IPS DF 6.9 (cell line): ENCODE results near the gene GPR137C.

ENCODE experiments used
- DNase-seq: peaks from one replicate; pipeline ENCODE4 v3.0.0-alpha.2; 2013; ENCODE audit warnings: low read depth, low spot score
- H3K27ac ChIP-seq: one replicate; pipeline ENCODE4 v1.5.1; 2013; ENCODE audit warnings: low read length, control low read depth
- H3K27me3 ChIP-seq: 2 replicates; pipeline ENCODE4 v1.6.1; 2013; ENCODE audit warnings: mild to moderate bottlenecking, low read length; ENCODE audit not compliant: control insufficient read depth, insufficient read depth
- H3K36me3 ChIP-seq: 2 replicates; pipeline ENCODE4 v1.6.1; 2013; ENCODE audit warnings: low read length; ENCODE audit not compliant: control insufficient read depth, insufficient read depth
- H3K4me1 ChIP-seq: 2 replicates; pipeline ENCODE4 v1.6.1; 2013; ENCODE audit warnings: low read length; ENCODE audit not compliant: control insufficient read depth, insufficient read depth
- H3K4me3 ChIP-seq: 2 replicates; pipeline ENCODE4 v1.5.1; 2013; ENCODE audit warnings: mild to moderate bottlenecking, low read length
- H3K9me3 ChIP-seq: 2 replicates; pipeline ENCODE4 v1.6.1; 2013; ENCODE audit warnings: low read length, inconsistent platforms; ENCODE audit not compliant: control insufficient read depth, insufficient read depth
- WGBS: extraction: QIAGEN DNeasy Blood & Tissue Kit; methylation state at CpG from one replicate; pipeline ENCODE4 v1.1.7; 2013; ENCODE audit warnings: mixed read lengths, missing lambda C conversion rate; ENCODE audit not compliant: insufficient read length, insufficient coverage; 5-methylcytosine and 5-hydroxymethylcytosine counted together

Gene GPR137C

DNA sequence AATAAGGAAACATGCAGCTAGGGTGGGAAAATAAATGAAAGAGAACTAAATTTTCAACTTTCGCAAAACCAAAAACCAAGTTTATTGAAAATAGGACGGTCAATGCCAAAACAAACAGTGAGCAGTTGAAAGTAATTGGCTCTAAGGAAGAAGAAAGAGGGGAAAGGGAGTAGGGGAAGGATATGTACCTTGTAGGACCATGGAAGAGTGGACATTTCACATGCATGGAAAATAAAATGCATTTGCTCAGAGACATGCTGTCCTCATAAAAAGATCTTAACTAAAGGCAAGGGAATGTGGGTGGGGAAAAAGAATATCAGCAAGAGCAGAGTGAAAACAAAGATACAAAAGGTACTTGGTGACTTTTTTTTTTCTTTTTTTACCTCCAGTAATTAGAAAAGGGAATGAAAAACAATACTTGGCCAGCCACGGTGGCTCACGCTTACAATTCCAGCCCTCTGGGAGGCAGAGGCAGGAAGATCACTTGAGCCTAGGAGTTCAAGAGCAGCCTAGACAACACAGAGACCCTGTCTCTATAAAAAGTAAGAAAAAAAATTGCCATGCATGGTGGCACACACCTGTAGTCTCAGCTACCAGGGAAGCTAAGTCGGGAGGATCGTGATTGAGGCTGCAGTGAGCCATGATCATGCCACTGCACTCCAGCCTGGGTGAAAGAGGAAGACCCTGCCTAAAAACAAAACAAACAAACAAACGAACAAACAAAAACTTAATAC, 6.9 kb upstream of the GPR137C start:
- WGBS = no CpG with 5 or more reads among the region's 7 CpGs
- Histone ChIP-seq H3K9me3 (no peaks in the 10 kb centered on the region), H3K36me3 (no peaks in the 10 kb centered on the region; the same call in 1 of the 2 replicates), H3K4me1 (no peaks in the 10 kb centered on the region), H3K27me3 (no peaks in the 10 kb centered on the region), H3K4me3 (no peak overlapping the region), H3K27ac (no peak overlapping the region)
- no peak for DNase-seq

DNA sequence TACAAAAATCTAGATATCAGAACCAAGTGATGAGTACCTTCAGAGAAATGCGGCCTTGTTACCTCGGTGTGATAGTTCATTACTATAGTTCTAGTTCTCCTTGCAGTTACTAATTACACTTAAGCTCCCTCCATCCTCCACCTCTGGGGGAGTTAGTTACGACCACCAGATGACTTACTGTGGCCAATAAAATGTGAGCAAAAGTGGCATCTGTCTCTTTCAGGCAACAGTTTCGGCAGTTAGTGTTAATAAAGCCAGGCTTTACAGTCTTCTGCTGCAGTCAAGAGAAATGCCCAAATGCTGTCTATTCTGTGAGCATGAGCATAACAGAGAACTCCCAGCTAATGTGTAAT, 6.3 kb upstream of the GPR137C start:
- Histone ChIP-seq H3K4me3 (no peak overlapping the region), H3K9me3 (no peaks in the 10 kb centered on the region), H3K36me3 (no peaks in the 10 kb centered on the region; the same call in 1 of the 2 replicates), H3K4me1 (no peaks in the 10 kb centered on the region), H3K27ac (no peak overlapping the region), H3K27me3 (no peaks in the 10 kb centered on the region)
- DNase-seq = no peak
- WGBS = no CpG with 5 or more reads among the region's 4 CpGs

DNA sequence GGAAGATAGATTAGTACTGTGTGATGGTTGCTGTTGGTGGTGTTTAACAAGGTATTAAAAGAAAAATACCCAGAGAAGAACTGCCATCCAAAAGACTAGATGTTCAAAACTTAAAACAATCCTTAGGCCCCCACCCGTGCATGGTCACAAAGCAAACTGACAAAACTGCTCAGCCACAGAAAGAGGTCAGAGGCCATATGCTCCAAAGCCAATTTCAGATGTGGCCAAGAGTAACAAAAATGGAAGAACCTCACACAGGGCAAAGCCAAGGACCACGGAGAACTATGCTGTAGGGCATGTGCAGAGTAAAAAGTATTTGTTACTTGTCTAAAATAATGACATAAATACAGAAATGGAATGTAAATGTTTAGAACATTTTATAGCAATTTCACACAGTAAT, 5.6 kb upstream of the GPR137C start:
- H3K36me3 ChIP-seq = no peaks in the 10 kb centered on the region; the same call in 1 of the 2 replicates
- no peaks in the 10 kb centered on the region for H3K9me3 ChIP-seq
- no peak overlapping the region for H3K4me3 ChIP-seq
- no peak for DNase-seq
- H3K4me1 ChIP-seq = no peaks in the 10 kb centered on the region; the same call in 1 of the 2 replicates
- H3K27me3 ChIP-seq = no peaks in the 10 kb centered on the region
- H3K27ac ChIP-seq = no peak overlapping the region
- WGBS = no CpG with 5 or more reads among the region's 2 CpGs

DNA sequence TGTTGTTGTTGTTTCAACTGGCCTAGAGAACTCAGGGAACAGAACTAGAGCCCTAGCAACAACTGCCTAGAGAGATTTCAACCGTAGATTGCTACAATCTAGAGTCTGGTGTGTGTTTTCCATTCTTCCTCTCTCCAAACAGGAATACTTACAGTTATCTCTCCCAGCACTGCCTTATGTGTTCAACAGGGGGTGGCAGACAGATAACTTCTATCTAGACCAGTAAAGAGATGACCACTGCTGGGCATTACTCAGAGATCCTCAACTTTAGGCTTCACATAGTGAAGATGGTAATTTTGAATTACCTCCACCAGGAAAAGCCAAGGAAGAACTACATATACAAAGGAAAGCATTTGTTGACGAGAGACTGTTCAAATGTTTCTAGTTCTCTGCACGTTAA, 5.1 kb upstream of the GPR137C start:
- H3K9me3 ChIP-seq = no peaks in the 10 kb centered on the region
- no peak for DNase-seq
- no peak overlapping the region for H3K27ac ChIP-seq
- no peaks in the 10 kb centered on the region; the same call in 1 of the 2 replicates for H3K4me1 ChIP-seq
- no peaks in the 10 kb centered on the region for H3K27me3 ChIP-seq
- no peaks in the 10 kb centered on the region; the same call in 1 of the 2 replicates for H3K36me3 ChIP-seq
- WGBS = no CpG with 5 or more reads among the region's 3 CpGs
- no peak overlapping the region for H3K4me3 ChIP-seq

DNA sequence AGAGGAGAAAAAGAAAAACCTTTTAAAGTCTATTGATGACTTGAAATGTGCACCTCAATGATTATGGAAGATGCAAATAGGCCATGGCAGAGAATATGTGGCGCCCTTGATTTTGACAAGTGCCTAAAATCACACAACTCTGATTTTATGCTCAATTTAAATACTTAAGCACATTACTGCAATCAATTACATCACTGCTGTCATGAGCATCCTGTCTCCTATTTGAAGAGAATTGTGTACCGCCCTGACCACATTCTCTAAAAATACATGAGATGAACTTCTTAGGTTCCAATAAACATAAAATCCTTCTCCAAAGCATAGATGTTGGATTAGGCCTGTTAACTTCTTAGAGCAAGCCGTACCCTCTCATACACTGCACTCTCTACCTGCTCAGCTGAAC, 2.0 kb upstream of the GPR137C start:
- no peaks in the 10 kb centered on the region; the same call in 1 of the 2 replicates for H3K4me1 ChIP-seq
- no CpG with 5 or more reads among the region's 3 CpGs for WGBS
- no peaks in the 10 kb centered on the region for H3K9me3 ChIP-seq
- H3K27me3 ChIP-seq = no peaks in the 10 kb centered on the region
- no peak overlapping the region for H3K27ac ChIP-seq
- no peak overlapping the region for H3K4me3 ChIP-seq
- no peak for DNase-seq
- H3K36me3 ChIP-seq = no peaks in the 10 kb centered on the region; the same call in 1 of the 2 replicates

DNA sequence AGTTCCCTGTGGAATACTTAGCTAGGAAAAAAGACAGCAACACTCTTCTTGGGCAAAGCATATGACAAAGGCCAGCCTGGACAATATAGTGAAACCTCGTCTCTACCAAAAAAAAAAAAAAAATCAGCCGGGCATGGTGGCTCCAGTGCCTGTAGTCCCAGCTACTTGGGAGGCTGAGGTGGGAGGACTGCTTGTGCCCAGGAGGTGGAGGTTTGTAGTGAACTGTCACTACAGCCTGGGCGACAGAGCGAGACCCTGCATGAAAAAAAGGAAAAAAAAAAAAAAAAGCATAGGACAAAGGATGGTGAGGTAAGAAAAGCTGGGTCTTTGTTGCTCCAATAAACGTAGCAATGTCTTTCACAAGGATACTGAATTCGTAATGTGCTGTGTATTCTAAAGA, 1.4 kb upstream of the GPR137C start:
- no peaks in the 10 kb centered on the region; the same call in 1 of the 2 replicates for H3K36me3 ChIP-seq
- H3K4me3 ChIP-seq = no peak overlapping the region; the same call in 1 of the 2 replicates
- WGBS = no CpG with 5 or more reads among the region's 6 CpGs
- no peaks in the 10 kb centered on the region; the same call in 1 of the 2 replicates for H3K4me1 ChIP-seq
- no peak for DNase-seq
- H3K9me3 ChIP-seq = no peaks in the 10 kb centered on the region
- H3K27me3 ChIP-seq = no peaks in the 10 kb centered on the region
- no peak overlapping the region for H3K27ac ChIP-seq

DNA sequence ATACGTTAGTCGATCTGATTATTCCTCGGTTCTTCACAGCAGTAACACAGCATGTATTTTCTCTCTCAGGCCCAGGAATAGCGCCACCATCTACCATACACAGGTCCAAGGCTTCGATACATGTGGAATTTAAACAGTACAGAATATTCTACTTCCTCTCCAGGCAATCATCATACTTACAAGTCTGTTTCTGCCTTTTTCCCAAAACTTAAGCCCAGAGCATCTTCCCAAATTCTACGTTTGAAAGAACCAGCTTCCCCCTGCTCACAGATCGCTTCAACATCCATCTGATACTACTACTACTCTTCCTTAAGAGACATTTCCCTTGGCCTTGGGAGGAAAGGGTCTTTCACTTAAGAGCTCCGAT, 957 bp upstream of the GPR137C start:
- no peaks in the 10 kb centered on the region for H3K27me3 ChIP-seq
- no peaks in the 10 kb centered on the region; the same call in 1 of the 2 replicates for H3K36me3 ChIP-seq
- H3K27ac ChIP-seq = no peak overlapping the region
- no peaks in the 10 kb centered on the region; the same call in 1 of the 2 replicates for H3K4me1 ChIP-seq
- peak overlapping the region; percentile 91 for H3K4me3 ChIP-seq
- no CpG with 5 or more reads among the region's 8 CpGs for WGBS
- H3K9me3 ChIP-seq = no peaks in the 10 kb centered on the region
- no peak for DNase-seq

DNA sequence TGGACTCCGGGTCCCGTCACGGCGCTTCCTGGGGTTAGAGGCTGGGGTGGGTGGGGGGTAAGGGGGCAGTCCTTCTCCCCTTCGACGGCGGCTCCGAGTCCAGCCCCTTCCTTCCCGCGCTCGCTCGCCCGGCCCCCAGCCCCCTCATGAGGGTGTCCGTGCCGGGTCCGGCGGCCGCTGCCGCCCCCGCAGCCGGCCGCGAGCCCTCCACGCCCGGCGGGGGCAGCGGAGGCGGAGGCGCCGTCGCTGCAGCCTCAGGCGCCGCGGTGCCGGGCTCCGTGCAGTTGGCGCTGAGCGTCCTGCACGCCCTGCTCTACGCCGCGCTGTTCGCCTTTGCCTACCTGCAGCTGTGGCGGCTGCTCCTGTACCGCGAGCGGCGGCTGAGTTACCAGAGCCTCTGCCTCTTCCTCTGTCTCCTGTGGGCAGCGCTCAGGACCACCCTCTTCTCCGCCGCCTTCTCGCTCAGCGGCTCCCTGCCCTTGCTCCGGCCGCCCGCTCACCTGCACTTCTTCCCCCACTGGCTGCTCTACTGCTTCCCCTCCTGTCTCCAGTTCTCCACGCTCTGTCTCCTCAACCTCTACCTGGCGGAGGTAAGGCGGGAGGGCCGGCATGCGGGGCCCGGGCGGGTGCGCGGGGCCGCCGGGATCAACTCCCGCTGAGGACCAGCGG, 500 bp downstream of the GPR137C start:
- H3K27me3 ChIP-seq = no peaks in the 10 kb centered on the region
- peak overlapping the region; percentile 75 for H3K4me3 ChIP-seq
- H3K4me1 ChIP-seq = no peaks in the 10 kb centered on the region; the same call in 1 of the 2 replicates
- H3K27ac ChIP-seq = no peak overlapping the region
- no peak for DNase-seq
- WGBS = no CpG with 5 or more reads among the region's 69 CpGs
- no peaks in the 10 kb centered on the region for H3K36me3 ChIP-seq
- no peaks in the 10 kb centered on the region for H3K9me3 ChIP-seq

DNA sequence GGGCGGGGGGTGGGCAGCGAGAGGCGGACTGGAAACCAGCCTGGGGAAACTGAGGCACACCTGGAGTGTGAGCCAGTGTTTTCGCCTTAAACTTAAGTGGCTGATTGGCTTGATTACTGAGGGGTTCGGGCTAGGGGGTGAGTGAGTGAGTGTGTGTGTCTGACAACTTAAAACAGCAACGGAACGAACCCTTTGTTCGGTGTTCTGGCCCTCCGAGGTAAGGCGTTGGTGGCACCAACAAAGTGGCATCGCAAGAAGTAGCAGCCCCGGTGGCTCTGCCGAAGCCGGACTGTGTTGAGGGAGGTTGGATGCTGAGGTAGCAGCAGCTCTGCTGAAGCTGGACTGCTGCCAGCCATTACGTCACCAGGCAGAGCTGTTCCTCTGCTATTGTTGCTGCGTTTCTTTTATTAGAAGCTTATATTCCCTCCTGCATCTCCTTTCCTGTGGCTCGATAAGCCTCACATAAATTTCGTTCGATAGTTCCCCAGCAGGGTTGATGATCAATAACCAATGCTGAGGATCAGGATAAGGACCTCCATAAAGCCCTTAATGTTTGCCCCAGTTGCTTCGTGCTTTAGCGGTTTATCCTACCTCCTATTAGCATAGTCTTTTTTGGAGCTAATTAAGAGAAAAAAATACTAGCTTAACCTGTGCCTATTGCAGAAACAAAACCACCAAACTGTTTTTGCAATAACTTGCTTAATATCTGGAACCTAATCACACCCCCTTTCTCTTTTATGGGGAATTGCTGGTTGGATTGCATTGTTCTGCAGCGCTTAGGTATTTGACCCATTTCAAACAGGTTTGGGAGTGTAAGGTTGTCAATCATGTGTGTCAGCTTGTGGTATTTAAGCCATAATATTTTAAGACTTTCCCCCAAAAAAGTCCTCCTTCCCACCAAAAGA, 1.3 kb downstream of the GPR137C start:
- no peaks in the 10 kb centered on the region for H3K27me3 ChIP-seq
- DNase-seq = no peak
- H3K27ac ChIP-seq = no peak overlapping the region
- WGBS = no CpG with 5 or more reads among the region's 22 CpGs
- peak overlapping the region; percentile 75; the same call in 1 of the 2 replicates for H3K4me3 ChIP-seq
- H3K9me3 ChIP-seq = no peaks in the 10 kb centered on the region
- no peaks in the 10 kb centered on the region for H3K36me3 ChIP-seq
- no peaks in the 10 kb centered on the region; the same call in 1 of the 2 replicates for H3K4me1 ChIP-seq

DNA sequence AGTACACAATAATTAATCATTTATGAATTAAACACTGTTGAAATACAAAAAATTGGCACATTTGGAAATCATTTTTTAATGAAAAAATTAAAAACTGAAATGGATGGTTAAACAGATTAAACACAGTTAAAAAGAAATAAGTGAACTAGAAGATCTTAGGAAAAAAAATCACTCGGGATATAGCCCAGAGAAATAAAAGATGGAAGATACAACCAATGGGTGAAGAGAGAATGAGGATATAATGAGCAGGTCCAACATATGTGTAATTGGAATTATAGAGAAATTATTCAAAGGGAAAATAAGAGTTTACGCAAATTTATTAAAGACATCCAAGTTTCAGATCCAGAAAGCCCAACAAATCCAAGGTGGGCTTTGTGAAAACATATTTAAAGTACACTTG, 6.1 kb downstream of the GPR137C start:
- WGBS = no CpG with 5 or more reads among the region's 2 CpGs

More for the DNA sequence above, 6.1 kb downstream of the GPR137C start:
- Histone ChIP-seq H3K4me1 (no peaks in the 10 kb centered on the region), H3K36me3 (no peaks in the 10 kb centered on the region), H3K4me3 (no peak overlapping the region), H3K27me3 (no peaks in the 10 kb centered on the region), H3K9me3 (no peaks in the 10 kb centered on the region), H3K27ac (no peak overlapping the region)
- DNase-seq = no peak
